ENCODE data around the gene FDXR.

DNA sequence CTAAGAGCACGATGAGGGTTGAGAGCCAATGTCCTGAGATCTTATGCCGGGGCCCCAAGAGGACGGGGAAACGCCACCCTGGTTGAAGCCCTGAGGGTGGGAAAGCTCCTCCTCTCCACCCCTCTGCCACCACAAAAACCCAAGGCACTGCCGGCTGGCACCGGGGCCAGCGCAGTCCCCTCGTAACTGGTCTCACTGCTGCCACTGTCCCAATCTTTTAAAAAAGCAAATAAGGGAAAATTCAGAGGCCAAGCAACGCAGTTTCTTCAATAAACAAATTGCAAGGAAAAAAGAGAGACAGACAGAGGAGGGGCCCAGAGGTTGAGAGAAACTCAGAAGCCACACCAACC, 19.8 kb downstream of the FDXR start:
- TF ChIP-seq, protein P1, sequence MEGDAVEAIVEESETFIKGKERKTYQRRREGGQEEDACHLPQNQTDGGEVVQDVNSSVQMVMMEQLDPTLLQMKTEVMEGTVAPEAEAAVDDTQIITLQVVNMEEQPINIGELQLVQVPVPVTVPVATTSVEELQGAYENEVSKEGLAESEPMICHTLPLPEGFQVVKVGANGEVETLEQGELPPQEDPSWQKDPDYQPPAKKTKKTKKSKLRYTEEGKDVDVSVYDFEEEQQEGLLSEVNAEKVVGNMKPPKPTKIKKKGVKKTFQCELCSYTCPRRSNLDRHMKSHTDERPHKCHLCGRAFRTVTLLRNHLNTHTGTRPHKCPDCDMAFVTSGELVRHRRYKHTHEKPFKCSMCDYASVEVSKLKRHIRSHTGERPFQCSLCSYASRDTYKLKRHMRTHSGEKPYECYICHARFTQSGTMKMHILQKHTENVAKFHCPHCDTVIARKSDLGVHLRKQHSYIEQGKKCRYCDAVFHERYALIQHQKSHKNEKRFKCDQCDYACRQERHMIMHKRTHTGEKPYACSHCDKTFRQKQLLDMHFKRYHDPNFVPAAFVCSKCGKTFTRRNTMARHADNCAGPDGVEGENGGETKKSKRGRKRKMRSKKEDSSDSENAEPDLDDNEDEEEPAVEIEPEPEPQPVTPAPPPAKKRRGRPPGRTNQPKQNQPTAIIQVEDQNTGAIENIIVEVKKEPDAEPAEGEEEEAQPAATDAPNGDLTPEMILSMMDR (conservative IDR thresholded peaks at IDR 0.05) = no peak
- no peak for TF ChIP-seq EZH2 (IDR thresholded peaks at IDR 0.05; ENCODE audit: low read depth)

Data from PC-9 (cell line).